Prostate gland (tissue), 2 donors: Measurements from ENCODE around the gene SP7.

Source experiments
- POLR2AphosphoS5 ChIP-seq: sonication (generic); formaldehyde crosslinking; IDR thresholded peaks from one replicate; pipeline ENCODE4 v1.6.1; 2017; ENCODE audit warnings: antibody characterized with exemption
- TF ChIP-seq, protein P1 (sequence below), 4 experiments: fragments of 200-600 bp in 2 of 4; fragments of 450-650 bp in 2 of 4; sonication (generic) in 2 of 4; IDR thresholded peaks; 1 replicate in 3 of 4; 2 replicates in 1 of 4; pipeline ENCODE4 v1.5.1; 2016 to 2019; ENCODE audit warnings: antibody characterized with exemption in 4 of 4, mild to moderate bottlenecking in 2 of 4, moderate library complexity in 2 of 4

DNA sequence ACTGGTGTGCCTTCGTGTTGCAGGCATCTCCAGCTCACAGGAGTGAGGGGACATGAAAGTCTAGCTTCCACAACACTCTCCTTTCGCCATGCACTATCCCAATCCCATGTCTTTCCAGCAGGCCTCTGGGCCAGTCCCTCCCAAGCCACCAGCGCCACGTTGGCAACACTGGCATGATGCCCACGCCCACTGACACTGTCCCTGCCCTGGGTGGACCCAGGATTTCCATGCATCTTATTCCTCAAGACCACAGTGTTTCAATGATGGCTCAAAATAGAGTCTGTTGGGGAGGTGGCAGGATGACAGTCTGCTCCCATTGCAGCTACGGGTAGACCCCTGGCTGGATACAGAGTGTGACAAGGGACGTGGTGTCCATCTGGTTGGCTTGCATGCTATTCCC, 2.3 kb downstream of the SP7 start:
- no peak for TF ChIP-seq POLR2AphosphoS5
- TF ChIP-seq, protein P1, sequence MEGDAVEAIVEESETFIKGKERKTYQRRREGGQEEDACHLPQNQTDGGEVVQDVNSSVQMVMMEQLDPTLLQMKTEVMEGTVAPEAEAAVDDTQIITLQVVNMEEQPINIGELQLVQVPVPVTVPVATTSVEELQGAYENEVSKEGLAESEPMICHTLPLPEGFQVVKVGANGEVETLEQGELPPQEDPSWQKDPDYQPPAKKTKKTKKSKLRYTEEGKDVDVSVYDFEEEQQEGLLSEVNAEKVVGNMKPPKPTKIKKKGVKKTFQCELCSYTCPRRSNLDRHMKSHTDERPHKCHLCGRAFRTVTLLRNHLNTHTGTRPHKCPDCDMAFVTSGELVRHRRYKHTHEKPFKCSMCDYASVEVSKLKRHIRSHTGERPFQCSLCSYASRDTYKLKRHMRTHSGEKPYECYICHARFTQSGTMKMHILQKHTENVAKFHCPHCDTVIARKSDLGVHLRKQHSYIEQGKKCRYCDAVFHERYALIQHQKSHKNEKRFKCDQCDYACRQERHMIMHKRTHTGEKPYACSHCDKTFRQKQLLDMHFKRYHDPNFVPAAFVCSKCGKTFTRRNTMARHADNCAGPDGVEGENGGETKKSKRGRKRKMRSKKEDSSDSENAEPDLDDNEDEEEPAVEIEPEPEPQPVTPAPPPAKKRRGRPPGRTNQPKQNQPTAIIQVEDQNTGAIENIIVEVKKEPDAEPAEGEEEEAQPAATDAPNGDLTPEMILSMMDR (IDR thresholded peaks at IDR 0.05), result no peak
